H1 (cell line): ENCODE measurements around the gene PSPN. TPM values are rescaled to one million over a fixed set of nuclear protein-coding genes. Genes with fewer than 3 reads are reported as not detected.

Source experiments
- CTCF ChIA-PET: fragments of 300-600 bp; sonication (Branson Sonifier 250); formaldehyde crosslinking; loops from one replicate; lab custom pipeline; 2021; ENCODE audit not compliant: partially characterized antibody; lab: Charles Lee
- POLR2A ChIA-PET: fragments of 300-600 bp; sonication (Branson Sonifier 250); formaldehyde crosslinking; loops from one replicate; lab custom pipeline; 2021; ENCODE audit warnings: inconsistent platforms; ENCODE audit not compliant: partially characterized antibody; lab: Charles Lee
- DNase-seq, 2 experiments: peaks; one replicate each; pipeline versions ENCODE4 v3.0.0 to v3.0.0-alpha.2; 2010 to 2022; ENCODE audit warnings: low spot score in 2 of 2, low read depth in 1 of 2, mixed read lengths in 1 of 2
- FAIRE-seq: peaks from 2 replicates; lab custom pipeline; 2011; peaks lifted over from hg19 to GRCh38; lab: Jason Lieb, UNC
- H2AFZ ChIP-seq: 2 replicates; pipeline ENCODE4 v1.8.1; 2012; ENCODE audit warnings: low read length, inconsistent platforms
- H2AK5ac ChIP-seq: 2 replicates; pipeline ENCODE4 v1.6.1; 2013; ENCODE audit warnings: low read depth, low read length
- H2BK120ac ChIP-seq: replicated peaks from 2 replicates; pipeline ENCODE3; 2013; ENCODE audit warnings: low read depth, low read length, inconsistent platforms
- H2BK12ac ChIP-seq: 2 replicates; pipeline ENCODE4 v1.6.1; 2013; ENCODE audit warnings: low read depth, low read length
- H2BK15ac ChIP-seq: 2 replicates; pipeline ENCODE4 v1.6.1; 2013; ENCODE audit warnings: low read length
- H2BK20ac ChIP-seq: 2 replicates; pipeline ENCODE4 v1.6.1; 2013; ENCODE audit warnings: low read length
- H2BK5ac ChIP-seq: 2 replicates; pipeline ENCODE4 v1.6.1; 2013; ENCODE audit warnings: low read depth, low read length
- H3K14ac ChIP-seq: 2 replicates; pipeline ENCODE4 v1.6.1; 2013; ENCODE audit warnings: inconsistent platforms; ENCODE audit not compliant: insufficient read length
- H3K18ac ChIP-seq: 2 replicates; pipeline ENCODE4 v1.6.1; 2013; ENCODE audit warnings: low read length; ENCODE audit errors: extremely low read depth
- H3K23ac ChIP-seq: 2 replicates; pipeline ENCODE4 v1.6.1; 2013; ENCODE audit warnings: inconsistent platforms; ENCODE audit not compliant: insufficient read length
- H3K23me2 ChIP-seq: 2 replicates; pipeline ENCODE4 v1.6.1; 2013; ENCODE audit warnings: low read depth, low read length
- H3K27ac ChIP-seq: 2 replicates; pipeline ENCODE4 v1.6.1; 2011; ENCODE audit warnings: low read depth, low read length, inconsistent platforms
- H3K27me3 ChIP-seq, 4 experiments: replicated peaks in 1 of 4; 1 replicate in 1 of 4; 2 replicates in 3 of 4; pipeline versions ENCODE4 v1.6.1 to v1.8.1; 2011 to 2013; ENCODE audit warnings: low read length in 3 of 4, mild to moderate bottlenecking in 3 of 4, inconsistent platforms in 2 of 4, mixed read lengths in 2 of 4, moderate library complexity in 1 of 4; ENCODE audit not compliant: control insufficient read depth in 3 of 4, insufficient read depth in 3 of 4; ENCODE audit errors: extremely low read depth in 1 of 4
- H3K36me3 ChIP-seq, 4 experiments: 2 replicates each; pipeline versions ENCODE4 v1.6.1 to v1.8.1; 2011 to 2013; ENCODE audit warnings: mild to moderate bottlenecking in 4 of 4, low read length in 3 of 4, moderate library complexity in 2 of 4, control low read depth in 1 of 4, inconsistent platforms in 1 of 4; ENCODE audit not compliant: insufficient read depth in 4 of 4, control insufficient read depth in 2 of 4
- H3K4ac ChIP-seq: replicated peaks from 2 replicates; pipeline ENCODE3; 2013; ENCODE audit warnings: low read length, low read depth, mixed read lengths, inconsistent platforms; ENCODE audit not compliant: insufficient read length
- H3K4me1 ChIP-seq, 4 experiments: replicated peaks in 1 of 4; 1 replicate in 1 of 4; 2 replicates in 3 of 4; pipeline versions ENCODE4 v1.6.1 to v1.8.1; 2011 to 2013; ENCODE audit warnings: low read length in 3 of 4, inconsistent platforms in 2 of 4, mixed read lengths in 1 of 4; ENCODE audit not compliant: insufficient read depth in 4 of 4, control insufficient read depth in 3 of 4
- H3K4me2 ChIP-seq, 2 experiments: 2 replicates each; pipeline versions ENCODE4 v1.6.1 to v1.8.1; 2011 to 2013; ENCODE audit warnings: low read depth in 2 of 2, low read length in 2 of 2, control low read depth in 1 of 2, inconsistent platforms in 1 of 2, mild to moderate bottlenecking in 1 of 2; ENCODE audit not compliant: insufficient read depth in 1 of 2
- H3K4me3 ChIP-seq, 4 experiments: fragments of 200-600, 300-600 bp in 1 of 4; sonication (generic), shearing (Covaris generic), sonication (Bioruptor Twin) in 1 of 4; 2 replicates each; pipeline versions ENCODE4 v1.5.1 to v1.8.1; 2011 to 2016; ENCODE audit warnings: low read length in 4 of 4, low read depth in 3 of 4, control low read depth in 2 of 4, inconsistent platforms in 2 of 4, mild to moderate bottlenecking in 2 of 4, mixed read lengths in 1 of 4, moderate library complexity in 1 of 4; ENCODE audit not compliant: insufficient read depth in 2 of 4; ENCODE audit errors: extremely low read depth in 1 of 4
- H3K56ac ChIP-seq: replicated peaks from 2 replicates; pipeline ENCODE3; 2013; ENCODE audit warnings: low read depth, mild to moderate bottlenecking, mixed read lengths, low read length, inconsistent platforms; ENCODE audit not compliant: insufficient read length
- H3K79me1 ChIP-seq: 2 replicates; pipeline ENCODE4 v1.6.1; 2013; ENCODE audit warnings: low read depth, low read length, control low read depth
- H3K79me2 ChIP-seq, 2 experiments: 2 replicates each; pipeline versions ENCODE4 v1.6.1 to v1.8.1; 2012 to 2013; ENCODE audit warnings: low read length in 2 of 2, mild to moderate bottlenecking in 2 of 2, inconsistent platforms in 1 of 2; ENCODE audit not compliant: insufficient read depth in 2 of 2, control insufficient read depth in 1 of 2
- H3K9ac ChIP-seq, 4 experiments: replicated peaks in 1 of 4; 1 replicate in 1 of 4; 2 replicates in 3 of 4; pipeline versions ENCODE4 v1.6.1 to v1.8.1; 2011 to 2013; ENCODE audit warnings: low read depth in 3 of 4, low read length in 3 of 4, control low read depth in 2 of 4, mild to moderate bottlenecking in 2 of 4, moderate library complexity in 2 of 4, inconsistent platforms in 1 of 4; ENCODE audit errors: extremely low read depth in 1 of 4
- H3K9me3 ChIP-seq, 2 experiments: 2 replicates each; pipeline versions ENCODE4 v1.6.1 to v1.8.1; 2012 to 2013; ENCODE audit warnings: mild to moderate bottlenecking in 2 of 2, moderate library complexity in 2 of 2, control low read depth in 1 of 2, inconsistent platforms in 1 of 2, low read depth in 1 of 2, low read length in 1 of 2, mixed read lengths in 1 of 2; ENCODE audit not compliant: insufficient read depth in 2 of 2
- H4K20me1 ChIP-seq, 2 experiments: replicated peaks in 1 of 2; 2 replicates each; pipeline versions ENCODE3 to v1.8.1; 2011 to 2013; ENCODE audit warnings: inconsistent platforms in 2 of 2, low read length in 2 of 2, mild to moderate bottlenecking in 1 of 2; ENCODE audit not compliant: insufficient read depth in 2 of 2, control insufficient read depth in 1 of 2
- H4K5ac ChIP-seq: 2 replicates; pipeline ENCODE4 v1.6.1; 2013; ENCODE audit warnings: low read length, low read depth, mixed read lengths, inconsistent platforms; ENCODE audit not compliant: insufficient read length
- H4K8ac ChIP-seq: 2 replicates; pipeline ENCODE4 v1.8.0; 2013; ENCODE audit warnings: mild to moderate bottlenecking, moderate library complexity, low read length, inconsistent platforms; ENCODE audit not compliant: insufficient read depth; ENCODE audit errors: extremely low read depth
- H4K91ac ChIP-seq: replicated peaks from 2 replicates; pipeline ENCODE3; 2013; ENCODE audit warnings: low read length, mixed read lengths, inconsistent platforms; ENCODE audit not compliant: insufficient read length
- CEBPB ChIP-seq: IDR thresholded peaks from 2 replicates; pipeline ENCODE4 v1.6.1; 2012; ENCODE audit warnings: low read depth, low read length
- JUN ChIP-seq: IDR thresholded peaks from 2 replicates; pipeline ENCODE4 v1.6.1; 2011; ENCODE audit warnings: low read depth, mild to moderate bottlenecking, improper control_type of control experiment, low read length
- MAFK ChIP-seq: IDR thresholded peaks from 2 replicates; pipeline ENCODE4 v1.6.1; 2012; ENCODE audit warnings: low read depth, mild to moderate bottlenecking, improper control_type of control experiment, low read length
- RNF2 ChIP-seq: fragments of 200-900, 300-1000 bp; sonication (generic); IDR thresholded peaks from 2 replicates; pipeline ENCODE4 v1.7.1; 2016; ENCODE audit warnings: borderline replicate concordance, low read depth, mild to moderate bottlenecking, antibody characterized with exemption, low read length; ENCODE audit not compliant: poor library complexity, severe bottlenecking; ENCODE audit errors: missing control alignments
- TEAD4 ChIP-seq: IDR thresholded peaks from 2 replicates; pipeline ENCODE4 v1.6.1; 2012; ENCODE audit warnings: low read depth, low read length, inconsistent platforms, mixed read lengths
- WGBS, 2 experiments: shearing (Covaris generic) in 1 of 2; methylation state at CpG; one replicate each; pipeline versions ENCODE4 v1.1.6 to v1.1.7; 2013 to 2015; ENCODE audit warnings: low lambda C conversion rate in 2 of 2, mixed read lengths in 2 of 2, inconsistent platforms in 1 of 2, low coverage in 1 of 2, missing lambda C conversion rate in 1 of 2; ENCODE audit not compliant: insufficient replicate concordance in 2 of 2, insufficient coverage in 1 of 2, insufficient read length in 1 of 2; ENCODE audit errors: extremely low coverage in 1 of 2, missing lambda C conversion rate in 1 of 2; 5-methylcytosine and 5-hydroxymethylcytosine counted together
- polyA plus RNA-seq, 7 experiments: library from polyadenylated mRNA; depleted of rRNA in 3 of 7; stranded (reverse) in 5 of 7; unstranded in 2 of 7; fragments of >200 nt in 5 of 7; fragments of 200-250 nt in 2 of 7; gene quantifications; 1 replicate in 5 of 7; 2 replicates in 1 of 7; 4 replicates in 1 of 7; pipeline versions ENCODE4 v1.2.1 to v1.2.3, GENCODE V29; 2011 to 2013; ENCODE audit warnings: missing spikeins in 2 of 7, mixed read lengths in 2 of 7
- total RNA-seq: library from RNA; stranded (reverse); fragmentation: NEBNext Ultra II Directional; extraction: Animal tissue kit (Norgen Biotek cat#: 25700); gene quantifications from 2 replicates; pipeline ENCODE4 v1.2.1, GENCODE V29; 2021

The PSPN gene
- total and polyA plus RNA-seq, 2 of the 8 experiments (the other 6 are each of a cell fraction or from before 2014, with no cell fraction given), result 1.0 to 2.1 TPM

GRCh38 chr19:6378041-6378440 lies 2.3 kb upstream of the PSPN start:
- Histone ChIP-seq H3K56ac (no peak overlapping the region), H4K91ac (no peak overlapping the region), H3K14ac (no peak overlapping the region), H3K4me3 (no peak overlapping the region), H3K23me2 (peaks cover 2% of the 10 kb centered on the region; the same call in 1 of the 2 replicates), H4K8ac (no peak overlapping the region), H3K23ac (no peak overlapping the region), H2BK20ac (no peak overlapping the region), H4K5ac (no peak overlapping the region), H3K9me3 (peaks cover 5 to 11% of the 10 kb centered on the region in 2 experiments; a peak in 2 of 4 replicates), H2AK5ac (no peak overlapping the region), H3K79me1 (no peaks in the 10 kb centered on the region), H2BK5ac (no peak overlapping the region), H3K36me3 (peaks cover 16 to 43% (median 31%) of the 10 kb centered on the region in 4 experiments), H3K4me2 (no peak overlapping the region), H4K20me1 (peaks cover 0 to 5% of the 10 kb centered on the region in 2 experiments), H3K4me1 (peaks cover 0 to 11% (median 7%) of the 10 kb centered on the region in 4 experiments; a peak in 5 of 7 replicates), H2AFZ (no peak overlapping the region), H2BK12ac (no peak overlapping the region), H3K18ac (no peak overlapping the region), H3K27me3 (no peaks in the 10 kb centered on the region), H2BK120ac (no peak overlapping the region), H3K27ac (no peak overlapping the region), H3K4ac (no peak overlapping the region), H3K9ac (no peak overlapping the region), H2BK15ac (no peak overlapping the region), H3K79me2 (no peaks in the 10 kb centered on the region)
- FAIRE-seq (no peak), DNase-seq (no peak)
- ChIA-PET CTCF (interaction anchor here (0.7 to 1.9 kb wide), 5 partner anchors 10 to 252 kb away, joined by 3 to 6 read pairs (median 3); no protein-coding TSS in a partner anchor), POLR2A (interaction anchor here (0.6 to 9.9 kb wide), 4 partner anchors 12 to 156 kb away, joined by 3 to 81 read pairs (median 4); partner anchors contain the start of gene GTF2F1)
- TF ChIP-seq RNF2 (no peak), MAFK (peak; percentile 36; the same call in 1 of the 2 replicates), JUN (no peak), CEBPB (no peak), TEAD4 (peak; percentile 59; the same call in 1 of the 2 replicates)
- 85% methylated on average over 5 of the region's 6 CpGs; no CpG with 5 or more reads in 1 of the 2 experiments for WGBS, 2 experiments
